Left lung (tissue), 10 donors: ENCODE results near the gene GTSE1. TPM values are rescaled to one million over a fixed set of nuclear protein-coding genes. Genes with fewer than 3 reads are reported as not detected.
"Not testable (repeated sequence)": the region's sequence is repeated elsewhere in the genome, so short reads cannot be mapped to it uniquely, and the experiment has no call there.

Experiments used
- ATAC-seq: fragments of 200-7000 bp; cut with Tn5 transposase; one replicate; pipeline ENCODE4 v1.9.1; 2020; ENCODE audit warnings: moderate library complexity
- DNase-seq, 4 donors: peaks; one replicate each; pipeline ENCODE4 v3.0.0-alpha.2; 2013 to 2020
- H3K27ac ChIP-seq, 2 donors: fragments of 200-600 bp; sonication (generic) in 1 of 2; one replicate each; pipeline versions ENCODE4 v1.5.0 to v1.8.0; 2020 to 2021
- H3K27me3 ChIP-seq, 2 donors: fragments of 200-600 bp; sonication (generic) in 1 of 2; one replicate each; pipeline versions ENCODE4 v1.5.0 to v1.8.0; 2020 to 2021
- H3K36me3 ChIP-seq, 2 donors: fragments of 200-600 bp; sonication (generic) in 1 of 2; one replicate each; pipeline versions ENCODE4 v1.5.0 to v1.8.0; 2020 to 2021
- H3K4me1 ChIP-seq, 2 donors: fragments of 200-600 bp; one replicate each; pipeline ENCODE4 v1.8.0; 2021
- H3K4me3 ChIP-seq, 2 donors: fragments of 200-600 bp; sonication (generic) in 1 of 2; one replicate each; pipeline versions ENCODE4 v1.5.0 to v1.8.0; 2020 to 2021; ENCODE audit warnings: mild to moderate bottlenecking in 1 of 2
- H3K9me3 ChIP-seq, 2 donors: fragments of 200-600 bp; sonication (generic) in 1 of 2; one replicate each; pipeline versions ENCODE4 v1.5.0 to v1.8.0; 2020 to 2021
- intact Hi-C, 2 donors: fragments of 100-400 bp; cut with DNase I; formaldehyde crosslinking; loops; one replicate each; pipeline versions ENCODE4 v1.11.2 to v1.14.2; 2022
- polyA plus RNA-seq, 6 donors: library from polyadenylated mRNA; unstranded; fragments of 120-200 nt; gene quantifications; one replicate each; pipeline ENCODE4 v1.2.1, GENCODE V29; 2013; ENCODE audit not compliant: insufficient read length in 6 of 6
- total RNA-seq, 2 donors: library from RNA; stranded (reverse); fragmentation: NEBNext Ultra II Directional; extraction: Animal tissue kit (Norgen Biotek cat#: 25700); gene quantifications; one replicate each; pipeline ENCODE4 v1.2.1, GENCODE V29; 2021
- TF ChIP-seq, protein P1 (sequence below), 2 donors: fragments of 200-600 bp; sonication (generic) in 1 of 2; IDR thresholded peaks; one replicate each; pipeline versions ENCODE4 v1.5.0 to v1.8.0; 2021; ENCODE audit warnings: antibody characterized with exemption in 2 of 2
- donor health status: DM: no; HTN: yes; CAD: no.
- donor health status: DM: no; HTN: no; CAD: no.

The GTSE1 gene
- total and polyA plus RNA-seq, 8 donors = 1.5 to 30.6 (median 15.3) TPM

GRCh38 chr22:46308283-46308988, 11.8 kb downstream of the GTSE1 start:
- Histone ChIP-seq H3K4me1 (no peaks in the 10 kb centered on the region), H3K36me3 (peaks cover 0 to 11% of the 10 kb centered on the region in 2 donors), H3K9me3 (no peaks in the 10 kb centered on the region), H3K27me3 (no peaks in the 10 kb centered on the region), H3K4me3 (no peak overlapping the region), H3K27ac (no peak overlapping the region)
- TF ChIP-seq, protein P1, sequence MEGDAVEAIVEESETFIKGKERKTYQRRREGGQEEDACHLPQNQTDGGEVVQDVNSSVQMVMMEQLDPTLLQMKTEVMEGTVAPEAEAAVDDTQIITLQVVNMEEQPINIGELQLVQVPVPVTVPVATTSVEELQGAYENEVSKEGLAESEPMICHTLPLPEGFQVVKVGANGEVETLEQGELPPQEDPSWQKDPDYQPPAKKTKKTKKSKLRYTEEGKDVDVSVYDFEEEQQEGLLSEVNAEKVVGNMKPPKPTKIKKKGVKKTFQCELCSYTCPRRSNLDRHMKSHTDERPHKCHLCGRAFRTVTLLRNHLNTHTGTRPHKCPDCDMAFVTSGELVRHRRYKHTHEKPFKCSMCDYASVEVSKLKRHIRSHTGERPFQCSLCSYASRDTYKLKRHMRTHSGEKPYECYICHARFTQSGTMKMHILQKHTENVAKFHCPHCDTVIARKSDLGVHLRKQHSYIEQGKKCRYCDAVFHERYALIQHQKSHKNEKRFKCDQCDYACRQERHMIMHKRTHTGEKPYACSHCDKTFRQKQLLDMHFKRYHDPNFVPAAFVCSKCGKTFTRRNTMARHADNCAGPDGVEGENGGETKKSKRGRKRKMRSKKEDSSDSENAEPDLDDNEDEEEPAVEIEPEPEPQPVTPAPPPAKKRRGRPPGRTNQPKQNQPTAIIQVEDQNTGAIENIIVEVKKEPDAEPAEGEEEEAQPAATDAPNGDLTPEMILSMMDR (IDR thresholded peaks at IDR 0.05) = no peak
- no peak for DNase-seq
- intact Hi-C loops = loop anchor here in 1 of 2 donors (10.0 kb wide), 1 partner anchor 184 kb away; no protein-coding TSS in a partner anchor
- no peak for ATAC-seq

GRCh38 chr22:46309526-46310085, 12.9 kb downstream of the GTSE1 start:
- no peaks in the 10 kb centered on the region for H3K27me3 ChIP-seq
- H3K4me3 ChIP-seq = no peak overlapping the region
- no peak for ATAC-seq
- intact Hi-C loops = loop anchor here (10.0 kb wide), 2 partner anchors 185 to 315 kb away; no protein-coding TSS in a partner anchor
- H3K9me3 ChIP-seq = no peaks in the 10 kb centered on the region
- no peak overlapping the region for H3K27ac ChIP-seq
- TF ChIP-seq, protein P1 (IDR thresholded peaks at IDR 0.05) = no peak
- peaks cover 0 to 11% of the 10 kb centered on the region in 2 donors for H3K36me3 ChIP-seq
- no peaks in the 10 kb centered on the region for H3K4me1 ChIP-seq
- no peak for DNase-seq

GRCh38 chr22:46312056-46312455, 15.4 kb downstream of the GTSE1 start:
- ATAC-seq (no peak), DNase-seq (no peak)
- TF ChIP-seq, protein P1 (IDR thresholded peaks at IDR 0.05) = no peak
- Histone ChIP-seq H3K4me3 (no peak overlapping the region), H3K9me3 (no peaks in the 10 kb centered on the region), H3K36me3 (peaks cover 0 to 13% of the 10 kb centered on the region in 2 donors), H3K27ac (no peak overlapping the region), H3K27me3 (no peaks in the 10 kb centered on the region), H3K4me1 (no peaks in the 10 kb centered on the region)
- intact Hi-C loops = loop anchor here in 1 of 2 donors (10.0 kb wide), 1 partner anchor 317 kb away; no protein-coding TSS in a partner anchor

DNA sequence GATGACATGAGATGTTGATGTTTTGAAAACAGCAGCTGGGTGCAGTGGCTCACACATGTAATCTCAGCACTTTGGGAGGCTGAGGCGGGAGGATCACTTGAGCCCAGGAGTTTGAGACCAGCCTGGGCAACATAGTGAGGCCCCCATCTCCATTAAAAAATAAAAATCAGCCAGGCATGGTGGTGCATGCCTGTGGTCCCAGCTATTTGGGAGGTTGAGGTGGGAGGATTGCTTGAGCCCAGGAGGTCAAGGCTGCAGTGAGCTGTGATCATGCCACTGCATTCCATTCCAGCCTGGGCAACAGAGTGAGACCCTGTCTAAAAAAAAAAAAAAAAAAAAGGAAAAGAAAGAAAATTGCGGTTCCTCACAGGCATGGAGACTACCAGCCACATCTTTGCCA, 16.2 kb downstream of the GTSE1 start:
- not testable (repeated sequence) for DNase-seq, H3K27me3 ChIP-seq, ATAC-seq, H3K9me3 ChIP-seq, H3K4me3 ChIP-seq, H3K27ac ChIP-seq, H3K4me1 ChIP-seq
- H3K36me3 ChIP-seq = peaks cover 0 to 20% of the 10 kb centered on the region in 2 donors
- intact Hi-C loops = loop anchor here in 1 of 2 donors (10.0 kb wide), 1 partner anchor 318 kb away; no protein-coding TSS in a partner anchor

DNA sequence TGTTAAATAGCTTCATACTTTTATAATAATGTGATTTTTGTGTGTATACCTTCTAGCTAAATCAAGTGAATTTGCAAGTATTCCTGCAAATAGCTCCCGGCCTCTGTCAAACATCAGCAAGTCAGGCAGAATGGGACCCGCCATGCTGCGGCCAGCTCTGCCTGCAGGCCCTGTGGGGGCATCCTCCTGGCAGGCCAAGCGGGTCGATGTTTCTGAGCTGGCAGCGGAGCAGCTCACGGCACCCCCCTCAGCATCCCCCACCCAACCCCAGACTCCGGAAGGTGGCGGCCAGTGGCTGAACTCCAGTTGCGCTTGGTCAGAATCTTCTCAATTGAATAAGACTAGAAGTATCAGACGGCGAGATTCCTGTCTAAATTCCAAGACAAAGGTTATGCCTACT, 19.3 kb downstream of the GTSE1 start:
- DNase-seq (no peak), ATAC-seq (no peak)
- Histone ChIP-seq H3K27me3 (no peaks in the 10 kb centered on the region), H3K27ac (no peak overlapping the region), H3K9me3 (no peaks in the 10 kb centered on the region), H3K36me3 (peaks cover 0 to 33% of the 10 kb centered on the region in 2 donors), H3K4me1 (no peaks in the 10 kb centered on the region), H3K4me3 (no peak overlapping the region)
- TF ChIP-seq, protein P1 (IDR thresholded peaks at IDR 0.05) = no peak
- intact Hi-C loops = loop anchor here in 1 of 2 donors (5.0 to 10.0 kb wide), 2 partner anchors 194 to 321 kb away; no protein-coding TSS in a partner anchor
